ENCODE results near the gene HMGCR. TPM values are rescaled to one million over a fixed set of nuclear protein-coding genes. Genes with fewer than 3 reads are reported as not detected.

Gene HMGCR
- total and polyA plus RNA-seq, 12 donors = 1.9 to 16.3 (median 11.0) TPM

GRCh38 chr5:75349663-75350062 is 12.6 kb downstream of the HMGCR start:
- intact Hi-C loops (cut with DNase I) = loop anchor here in 2 of 10 donors (10.0 kb wide), 2 partner anchors 155 to 585 kb away; partner anchors contain the start of genes GFM2 (in 1 of the 2) and NSA2 (in 1 of the 2)
- H3K9me3 ChIP-seq = no peaks in the 10 kb centered on the region
- TF ChIP-seq CTCF (IDR thresholded peaks at IDR 0.05) = no peak
- no peak overlapping the region for H3K27ac ChIP-seq
- H3K4me3 ChIP-seq = no peak overlapping the region
- no peaks in the 10 kb centered on the region for H3K27me3 ChIP-seq
- DNase-seq = no peak
- H3K36me3 ChIP-seq = peaks cover 0 to 100% (median 66%) of the 10 kb centered on the region in 9 donors
- no peaks in the 10 kb centered on the region for H3K4me1 ChIP-seq
- no peak for ATAC-seq
- 88 to 92% methylated on average over 2 of the region's 2 CpGs for WGBS, 2 donors

GRCh38 chr5:75351139-75351926 is 14.3 kb downstream of the HMGCR start:
- H3K27me3 ChIP-seq = no peaks in the 10 kb centered on the region
- ATAC-seq (no peak), DNase-seq (no peak)
- H3K9me3 ChIP-seq = no peaks in the 10 kb centered on the region
- H3K4me3 ChIP-seq = no peak overlapping the region
- peaks cover 0 to 100% (median 71%) of the 10 kb centered on the region in 9 donors for H3K36me3 ChIP-seq
- no peaks in the 10 kb centered on the region for H3K4me1 ChIP-seq
- H3K27ac ChIP-seq = no peak overlapping the region
- TF ChIP-seq CTCF (IDR thresholded peaks at IDR 0.05) = no peak
- intact Hi-C loops (cut with DNase I) = loop anchor here in 1 of 10 donors (10.0 kb wide), 1 partner anchor 153 kb away; no protein-coding TSS in a partner anchor
- 95% methylated on average over 7 of the region's 7 CpGs for WGBS, 2 donors

GRCh38 chr5:75355236-75355635 is 18.2 kb downstream of the HMGCR start:
- H3K4me3 ChIP-seq = no peak overlapping the region
- 85 to 89% methylated on average over 6 of the region's 6 CpGs for WGBS, 2 donors
- no peak overlapping the region for H3K27ac ChIP-seq
- peaks cover 0 to 100% (median 79%) of the 10 kb centered on the region in 9 donors for H3K36me3 ChIP-seq
- DNase-seq (no peak), ATAC-seq (no peak)
- no peaks in the 10 kb centered on the region for H3K9me3 ChIP-seq
- no peaks in the 10 kb centered on the region for H3K27me3 ChIP-seq
- H3K4me1 ChIP-seq = no peaks in the 10 kb centered on the region
- intact Hi-C loops (cut with DNase I) = loop anchor here in 1 of 10 donors (10.0 kb wide), 1 partner anchor 150 kb away; no protein-coding TSS in a partner anchor
- TF ChIP-seq CTCF (IDR thresholded peaks at IDR 0.05) = no peak

- Histone ChIP-seq H3K36me3 (peaks cover 0 to 100% (median 71%) of the 10 kb centered on the region in 9 donors), H3K27ac (no peak overlapping the region), H3K4me1 (no peaks in the 10 kb centered on the region), H3K27me3 (no peaks in the 10 kb centered on the region), H3K9me3 (no peaks in the 10 kb centered on the region), H3K4me3 (no peak overlapping the region)
- TF ChIP-seq CTCF (IDR thresholded peaks at IDR 0.05) = no peak
- no peak for DNase-seq
- WGBS, 2 donors = 97% methylated on average over 7 of the region's 7 CpGs
- ATAC-seq = no peak
- intact Hi-C loops (cut with DNase I) = loop anchor here in 1 of 10 donors (10.0 kb wide), 1 partner anchor 148 kb away; no protein-coding TSS in a partner anchor
Measured at GRCh38 chr5:75356719-75357118, 19.7 kb downstream of the HMGCR start.

All from heart right ventricle (tissue), 16 donors.